B cell (primary cell): ENCODE data around the gene ARHGEF37.

Source experiments
- CTCF ChIP-seq: fragments of 200-600 bp; IDR thresholded peaks from one replicate; pipeline ENCODE4 v1.8.0; 2022; ENCODE audit warnings: antibody characterized with exemption, mild to moderate bottlenecking
- EZH2 ChIP-seq: IDR thresholded peaks from 2 replicates; pipeline ENCODE4 v1.6.1; 2012; ENCODE audit warnings: borderline replicate concordance, low read depth, mild to moderate bottlenecking, moderate library complexity, low read length; ENCODE audit not compliant: insufficient read depth, poor library complexity, severe bottlenecking

GRCh38 chr5:149544028-149544420, 37.3 kb upstream of the ARHGEF37 start:
- TF ChIP-seq CTCF = no peak
- no peak for TF ChIP-seq EZH2
